ENCODE results near the gene PLCL2.

DNA sequence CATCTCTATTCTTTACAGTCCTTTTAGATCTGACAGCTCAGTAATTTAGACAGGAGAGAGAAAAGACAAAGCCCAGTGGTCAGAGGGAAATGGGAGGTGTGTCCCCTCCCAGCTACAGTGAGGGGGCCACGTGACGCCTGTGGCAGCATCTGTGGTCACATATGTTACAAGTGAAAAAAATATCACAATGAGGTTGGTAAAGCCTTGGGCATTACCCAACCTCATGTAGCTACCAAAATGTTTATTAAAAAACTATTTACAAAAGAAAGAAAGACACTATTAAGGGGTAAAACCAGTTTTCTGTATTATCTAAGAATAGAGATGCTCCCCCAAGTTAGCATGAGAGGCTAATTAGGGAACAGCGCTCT is 42.9 kb upstream of the PLCL2 start:
- TF ChIP-seq, protein P1, sequence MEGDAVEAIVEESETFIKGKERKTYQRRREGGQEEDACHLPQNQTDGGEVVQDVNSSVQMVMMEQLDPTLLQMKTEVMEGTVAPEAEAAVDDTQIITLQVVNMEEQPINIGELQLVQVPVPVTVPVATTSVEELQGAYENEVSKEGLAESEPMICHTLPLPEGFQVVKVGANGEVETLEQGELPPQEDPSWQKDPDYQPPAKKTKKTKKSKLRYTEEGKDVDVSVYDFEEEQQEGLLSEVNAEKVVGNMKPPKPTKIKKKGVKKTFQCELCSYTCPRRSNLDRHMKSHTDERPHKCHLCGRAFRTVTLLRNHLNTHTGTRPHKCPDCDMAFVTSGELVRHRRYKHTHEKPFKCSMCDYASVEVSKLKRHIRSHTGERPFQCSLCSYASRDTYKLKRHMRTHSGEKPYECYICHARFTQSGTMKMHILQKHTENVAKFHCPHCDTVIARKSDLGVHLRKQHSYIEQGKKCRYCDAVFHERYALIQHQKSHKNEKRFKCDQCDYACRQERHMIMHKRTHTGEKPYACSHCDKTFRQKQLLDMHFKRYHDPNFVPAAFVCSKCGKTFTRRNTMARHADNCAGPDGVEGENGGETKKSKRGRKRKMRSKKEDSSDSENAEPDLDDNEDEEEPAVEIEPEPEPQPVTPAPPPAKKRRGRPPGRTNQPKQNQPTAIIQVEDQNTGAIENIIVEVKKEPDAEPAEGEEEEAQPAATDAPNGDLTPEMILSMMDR (IDR thresholded peaks at IDR 0.05; ENCODE audit: low read length) = no peak
- TF ChIP-seq EZH2 (optimal IDR thresholded peaks at IDR 0.05; ENCODE audit: low read depth, low read length) (no peak), EZH2phosphoT487 (IDR thresholded peaks at IDR 0.05; ENCODE audit: low read length) (no peak)
